Measurements from ENCODE around the gene BORCS6.
A peak's percentile ranks its signal among the peaks of the same experiment; 100 is the strongest.

DNA sequence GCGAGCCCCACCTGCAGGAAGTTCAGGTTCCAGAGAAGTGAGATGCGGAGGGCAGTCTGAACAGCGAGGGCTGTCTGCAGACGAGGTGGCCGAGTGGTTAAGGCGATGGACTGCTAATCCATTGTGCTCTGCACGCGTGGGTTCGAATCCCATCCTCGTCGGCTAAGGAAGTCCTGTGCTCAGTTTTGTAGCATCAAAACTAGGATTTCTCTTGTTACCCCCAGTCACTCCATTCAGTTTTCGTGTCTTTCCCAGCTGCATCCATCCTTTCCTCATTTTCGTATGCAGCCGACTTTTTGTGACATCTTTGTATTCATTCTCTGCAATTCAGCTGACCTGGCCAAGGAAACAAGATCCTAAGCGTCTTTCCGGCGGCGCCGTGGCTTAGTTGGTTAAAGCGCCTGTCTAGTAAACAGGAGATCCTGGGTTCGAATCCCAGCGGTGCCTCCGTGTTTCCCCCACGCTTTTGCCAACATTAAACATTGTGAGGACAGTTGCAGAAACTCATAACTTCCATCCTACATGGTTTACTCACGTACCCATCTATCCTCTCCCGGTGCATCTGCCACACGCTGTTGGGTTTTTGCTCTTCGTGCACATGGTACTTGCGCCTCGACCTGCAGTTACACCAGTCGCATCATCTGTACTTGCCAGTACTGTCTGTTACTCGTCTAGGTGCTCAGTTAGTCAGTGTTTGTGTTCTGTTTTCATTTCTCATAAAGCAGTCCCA lies 3.0 kb downstream of the BORCS6 start:
- TF ChIP-seq, protein P1, sequence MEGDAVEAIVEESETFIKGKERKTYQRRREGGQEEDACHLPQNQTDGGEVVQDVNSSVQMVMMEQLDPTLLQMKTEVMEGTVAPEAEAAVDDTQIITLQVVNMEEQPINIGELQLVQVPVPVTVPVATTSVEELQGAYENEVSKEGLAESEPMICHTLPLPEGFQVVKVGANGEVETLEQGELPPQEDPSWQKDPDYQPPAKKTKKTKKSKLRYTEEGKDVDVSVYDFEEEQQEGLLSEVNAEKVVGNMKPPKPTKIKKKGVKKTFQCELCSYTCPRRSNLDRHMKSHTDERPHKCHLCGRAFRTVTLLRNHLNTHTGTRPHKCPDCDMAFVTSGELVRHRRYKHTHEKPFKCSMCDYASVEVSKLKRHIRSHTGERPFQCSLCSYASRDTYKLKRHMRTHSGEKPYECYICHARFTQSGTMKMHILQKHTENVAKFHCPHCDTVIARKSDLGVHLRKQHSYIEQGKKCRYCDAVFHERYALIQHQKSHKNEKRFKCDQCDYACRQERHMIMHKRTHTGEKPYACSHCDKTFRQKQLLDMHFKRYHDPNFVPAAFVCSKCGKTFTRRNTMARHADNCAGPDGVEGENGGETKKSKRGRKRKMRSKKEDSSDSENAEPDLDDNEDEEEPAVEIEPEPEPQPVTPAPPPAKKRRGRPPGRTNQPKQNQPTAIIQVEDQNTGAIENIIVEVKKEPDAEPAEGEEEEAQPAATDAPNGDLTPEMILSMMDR (IDR thresholded peaks at IDR 0.05): peak; percentile 2
- TF ChIP-seq ZFX (IDR thresholded peaks at IDR 0.05; ENCODE audit: borderline replicate concordance): no peak

All from 22Rv1 (cell line).